DND-41 (cell line): Measurements from ENCODE around the gene SERPINB3.

Experiments used
- ATAC-seq: fragments of 200-7000 bp; cut with Tn5 transposase; 3 replicates; pipeline ENCODE4 v1.9.1; 2021; ENCODE audit warnings: low read depth; ENCODE audit not compliant: insufficient read depth
- DNase-seq: peaks from one replicate; pipeline ENCODE4 v3.0.0-alpha.2; 2020
- H2AFZ ChIP-seq: 2 replicates; pipeline ENCODE4 v1.6.0; 2012; ENCODE audit warnings: low read depth, low read length
- H3K27ac ChIP-seq: 2 replicates; pipeline ENCODE4 v1.5.1; 2012; ENCODE audit warnings: low read length, inconsistent platforms
- H3K27me3 ChIP-seq: fragments of 200-600 bp; sonication (generic); 2 replicates; pipeline ENCODE4 v1.6.0; 2012; ENCODE audit warnings: low read length, mild to moderate bottlenecking, inconsistent platforms; ENCODE audit not compliant: insufficient read depth, poor library complexity
- H3K36me3 ChIP-seq: 2 replicates; pipeline ENCODE4 v1.5.1; 2012; ENCODE audit warnings: low read length, inconsistent platforms; ENCODE audit not compliant: insufficient read depth
- H3K4me1 ChIP-seq: 2 replicates; pipeline ENCODE4 v1.5.1; 2012; ENCODE audit warnings: mild to moderate bottlenecking, low read length; ENCODE audit not compliant: insufficient read depth
- H3K4me2 ChIP-seq: 2 replicates; pipeline ENCODE4 v1.6.0; 2012; ENCODE audit warnings: mild to moderate bottlenecking, moderate library complexity, low read length, inconsistent platforms; ENCODE audit not compliant: insufficient read depth
- H3K4me3 ChIP-seq, 2 experiments: fragments of 200-600 bp in 1 of 2; shearing (Covaris generic) in 1 of 2; 2 replicates each; pipeline ENCODE4 v1.5.1; 2012 to 2016; ENCODE audit warnings: inconsistent platforms in 2 of 2, low read length in 2 of 2, mild to moderate bottlenecking in 2 of 2, low read depth in 1 of 2, moderate library complexity in 1 of 2
- H3K79me2 ChIP-seq: 2 replicates; pipeline ENCODE4 v1.6.0; 2012; ENCODE audit warnings: low read length, inconsistent platforms; ENCODE audit not compliant: insufficient read depth
- H3K9ac ChIP-seq: 2 replicates; pipeline ENCODE4 v1.6.0; 2012; ENCODE audit warnings: low read depth, mild to moderate bottlenecking, inconsistent platforms, low read length, moderate library complexity
- H3K9me3 ChIP-seq: 2 replicates; pipeline ENCODE4 v1.5.1; 2012; ENCODE audit warnings: low read length, moderate library complexity, mild to moderate bottlenecking, inconsistent platforms; ENCODE audit not compliant: insufficient read depth, severe bottlenecking
- H4K20me1 ChIP-seq: 2 replicates; pipeline ENCODE4 v1.6.0; 2012; ENCODE audit warnings: low read length; ENCODE audit not compliant: insufficient read depth
- EZH2 ChIP-seq: IDR thresholded peaks from 3 replicates; pipeline ENCODE4 v1.6.1; 2012; ENCODE audit warnings: borderline replicate concordance, low read depth, mild to moderate bottlenecking, moderate library complexity, low read length, inconsistent platforms; ENCODE audit not compliant: severe bottlenecking
- TF ChIP-seq, protein P1 (sequence below): IDR thresholded peaks from 2 replicates; pipeline ENCODE4 v1.5.1; 2012; ENCODE audit warnings: borderline replicate concordance, low read length, moderate library complexity, mild to moderate bottlenecking; ENCODE audit not compliant: poor library complexity, severe bottlenecking; ENCODE audit errors: extremely low read depth

The SERPINB3 gene

GRCh38 chr18:63702660-63703059, 41.0 kb upstream of the SERPINB3 start, which contains the start of gene SERPINB11:
Gene SERPINB11, plus strand, starts transcription at chr18:63702960. Its CDS starts 7,234 bp downstream, at chr18:63710194.
- Histone ChIP-seq H3K79me2 (no peaks in the 10 kb centered on the region), H3K9me3 (no peaks in the 10 kb centered on the region), H3K4me1 (no peaks in the 10 kb centered on the region), H3K36me3 (no peaks in the 10 kb centered on the region), H3K27ac (no peak within 1 kb of the TSS), H3K4me2 (no peak within 1 kb of the TSS), H3K4me3 (no peak within 1 kb of the TSS), H3K9ac (no peak within 1 kb of the TSS), H2AFZ (no peak within 1 kb of the TSS), H4K20me1 (no peaks in the 10 kb centered on the region), H3K27me3 (no peaks in the 10 kb centered on the region)
- TF ChIP-seq EZH2, result no peak
- ATAC-seq (no peak), DNase-seq (no peak)

GRCh38 chr18:63701952-63702351, 40.3 kb upstream of the SERPINB3 start:
- Histone ChIP-seq H3K36me3 (no peaks in the 10 kb centered on the region), H4K20me1 (no peaks in the 10 kb centered on the region), H3K4me3 (no peak overlapping the region), H3K9me3 (no peaks in the 10 kb centered on the region), H2AFZ (no peak overlapping the region), H3K9ac (no peak overlapping the region), H3K4me1 (no peaks in the 10 kb centered on the region), H3K27ac (no peak overlapping the region), H3K4me2 (no peak overlapping the region), H3K79me2 (no peaks in the 10 kb centered on the region), H3K27me3 (no peaks in the 10 kb centered on the region)
- TF ChIP-seq, protein P1, sequence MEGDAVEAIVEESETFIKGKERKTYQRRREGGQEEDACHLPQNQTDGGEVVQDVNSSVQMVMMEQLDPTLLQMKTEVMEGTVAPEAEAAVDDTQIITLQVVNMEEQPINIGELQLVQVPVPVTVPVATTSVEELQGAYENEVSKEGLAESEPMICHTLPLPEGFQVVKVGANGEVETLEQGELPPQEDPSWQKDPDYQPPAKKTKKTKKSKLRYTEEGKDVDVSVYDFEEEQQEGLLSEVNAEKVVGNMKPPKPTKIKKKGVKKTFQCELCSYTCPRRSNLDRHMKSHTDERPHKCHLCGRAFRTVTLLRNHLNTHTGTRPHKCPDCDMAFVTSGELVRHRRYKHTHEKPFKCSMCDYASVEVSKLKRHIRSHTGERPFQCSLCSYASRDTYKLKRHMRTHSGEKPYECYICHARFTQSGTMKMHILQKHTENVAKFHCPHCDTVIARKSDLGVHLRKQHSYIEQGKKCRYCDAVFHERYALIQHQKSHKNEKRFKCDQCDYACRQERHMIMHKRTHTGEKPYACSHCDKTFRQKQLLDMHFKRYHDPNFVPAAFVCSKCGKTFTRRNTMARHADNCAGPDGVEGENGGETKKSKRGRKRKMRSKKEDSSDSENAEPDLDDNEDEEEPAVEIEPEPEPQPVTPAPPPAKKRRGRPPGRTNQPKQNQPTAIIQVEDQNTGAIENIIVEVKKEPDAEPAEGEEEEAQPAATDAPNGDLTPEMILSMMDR, result no peak
- TF ChIP-seq EZH2, result no peak
- no peak for ATAC-seq
- DNase-seq, result no peak

GRCh38 chr18:63700501-63700900, 38.8 kb upstream of the SERPINB3 start:
- ATAC-seq (no peak), DNase-seq (no peak)
- TF ChIP-seq, protein P1, result no peak
- no peak for TF ChIP-seq EZH2
- Histone ChIP-seq H3K79me2 (no peaks in the 10 kb centered on the region), H3K27ac (no peak overlapping the region), H3K9me3 (no peaks in the 10 kb centered on the region), H3K4me1 (no peaks in the 10 kb centered on the region), H3K36me3 (no peaks in the 10 kb centered on the region), H3K27me3 (no peaks in the 10 kb centered on the region), H3K9ac (no peak overlapping the region), H3K4me3 (no peak overlapping the region), H3K4me2 (no peak overlapping the region), H2AFZ (no peak overlapping the region), H4K20me1 (no peaks in the 10 kb centered on the region)

- H3K4me3 ChIP-seq, result no peak overlapping the region
- ATAC-seq, result no peak
- H3K36me3 ChIP-seq, result no peaks in the 10 kb centered on the region
- no peaks in the 10 kb centered on the region for H3K79me2 ChIP-seq
- no peak overlapping the region for H3K9ac ChIP-seq
- no peak overlapping the region for H3K4me2 ChIP-seq
- H3K9me3 ChIP-seq, result no peaks in the 10 kb centered on the region
- no peak overlapping the region for H3K27ac ChIP-seq
- no peaks in the 10 kb centered on the region for H4K20me1 ChIP-seq
- no peak overlapping the region for H2AFZ ChIP-seq
- no peaks in the 10 kb centered on the region for H3K4me1 ChIP-seq
- no peak for DNase-seq
- H3K27me3 ChIP-seq, result no peaks in the 10 kb centered on the region
- TF ChIP-seq EZH2, result no peak
- TF ChIP-seq, protein P1, result no peak
These were observed 35.5 kb upstream of the SERPINB3 start for GRCh38 chr18:63697097-63697660.
